Measurements from ENCODE around the gene ITGA1. TPM values are rescaled to one million over a fixed set of nuclear protein-coding genes. Genes with fewer than 3 reads are reported as not detected.

ITGA1 gene
- total and polyA plus RNA-seq, 2 donors: 53.9 to 303 TPM

GRCh38 chr5:52997424-52997823 is 209.7 kb downstream of the ITGA1 start:
- Histone ChIP-seq H3K4me1 (ENCODE audit: insufficient read depth) (no peaks in the 10 kb centered on the region), H3K36me3 (ENCODE audit: insufficient read depth) (no peaks in the 10 kb centered on the region), H3K27ac (ENCODE audit: low read depth) (no peak overlapping the region), H3K4me3 (ENCODE audit: low read depth, low read length) (no peak overlapping the region)
- no peak for DNase-seq (ENCODE audit: extremely low spot score)
- 71% methylated on average over 6 of the region's 6 CpGs for WGBS

DNA sequence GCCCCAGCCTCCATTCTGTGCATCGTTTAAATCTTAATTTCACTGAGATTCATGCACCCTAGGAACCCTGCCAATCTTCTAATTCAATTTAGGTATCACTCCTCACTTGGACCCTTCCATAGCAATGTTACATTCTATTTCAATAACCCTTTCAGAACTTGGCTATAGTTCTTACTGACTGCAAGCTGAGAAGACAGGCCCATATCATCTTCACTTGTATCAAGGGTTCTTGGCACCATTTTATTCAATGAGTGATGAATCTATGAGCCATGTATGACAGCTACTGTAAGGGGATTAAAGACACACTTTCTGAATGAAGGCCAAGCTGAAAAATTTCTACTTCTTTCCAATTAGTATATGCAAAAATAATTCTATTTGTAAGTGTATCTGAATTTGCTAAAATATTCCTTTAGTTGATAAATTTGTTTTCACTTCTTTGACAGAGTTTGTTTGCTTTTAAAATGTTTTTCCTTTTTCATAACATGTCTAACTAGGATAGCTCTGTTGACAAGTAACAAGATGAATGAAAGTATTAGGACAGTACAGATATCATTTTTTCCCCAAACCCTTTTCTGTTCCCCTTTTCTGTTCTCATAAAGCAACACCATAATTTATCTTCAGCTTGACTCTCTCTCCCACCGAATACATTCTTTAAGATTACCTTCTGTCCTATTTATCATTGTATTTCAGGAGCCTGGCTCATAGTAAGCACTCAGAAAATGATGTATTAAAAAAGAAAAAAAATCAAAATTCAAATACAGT is 211.0 kb downstream of the ITGA1 start:
- no peaks in the 10 kb centered on the region for H3K4me1 ChIP-seq (ENCODE audit: insufficient read depth)
- WGBS: 75% methylated on average over 2 of the region's 2 CpGs
- DNase-seq (ENCODE audit: extremely low spot score): no peak
- no peak overlapping the region for H3K4me3 ChIP-seq (ENCODE audit: low read depth, low read length)
- H3K36me3 ChIP-seq (ENCODE audit: insufficient read depth): no peaks in the 10 kb centered on the region
- no peak overlapping the region for H3K27ac ChIP-seq (ENCODE audit: low read depth)

DNA sequence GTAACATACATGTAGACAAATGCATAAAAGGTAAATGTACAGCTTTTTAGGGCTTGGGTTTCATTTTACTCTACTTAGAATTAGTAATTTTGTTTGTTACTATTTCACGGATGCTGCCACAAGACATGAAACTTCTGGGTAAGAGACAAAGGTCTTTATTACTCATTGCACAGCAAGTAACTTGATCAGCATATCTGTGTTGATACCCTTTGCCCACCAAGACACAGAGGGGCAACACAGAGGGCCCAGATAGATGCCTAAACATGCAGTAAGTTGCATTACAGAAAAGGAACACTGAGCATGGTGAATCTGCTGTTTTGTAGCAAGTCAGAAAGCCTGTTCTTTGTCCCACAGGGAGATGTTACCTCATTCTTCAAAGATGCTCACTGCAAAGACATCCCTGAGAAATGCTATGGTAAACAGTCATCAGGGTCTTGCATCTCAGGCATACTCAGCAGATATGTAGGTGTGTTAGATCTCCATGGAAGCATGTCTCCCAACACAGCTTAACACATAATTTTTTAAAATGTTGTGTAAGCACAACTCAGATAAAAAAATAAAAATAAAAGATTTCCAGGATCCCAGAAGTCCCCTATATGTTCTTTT is 211.7 kb downstream of the ITGA1 start:
- no peak for DNase-seq (ENCODE audit: extremely low spot score)
- WGBS: 91% methylated on average over 1 of the region's 1 CpG
- no peak overlapping the region for H3K27ac ChIP-seq (ENCODE audit: low read depth)

DNA sequence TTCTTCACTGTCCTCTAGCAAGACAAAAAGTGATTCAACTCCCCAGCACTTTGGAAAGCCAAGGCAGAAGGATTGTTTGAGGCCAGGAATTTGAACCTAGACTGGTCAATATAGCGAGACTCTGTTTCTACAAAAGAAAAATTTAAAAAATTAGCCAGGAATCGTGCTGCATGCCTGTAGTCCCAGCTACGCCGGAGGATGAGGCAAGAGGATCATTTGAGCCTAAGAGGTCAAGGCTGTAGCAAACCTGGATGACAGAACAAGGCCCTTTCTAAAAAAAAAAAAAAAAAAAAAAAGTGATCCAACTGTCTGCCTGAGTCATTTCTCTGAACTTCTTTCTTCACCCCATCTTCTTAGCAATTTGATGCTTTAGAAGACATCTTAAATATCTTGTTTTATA is 213.8 kb downstream of the ITGA1 start:
- no peaks in the 10 kb centered on the region for H3K4me1 ChIP-seq (ENCODE audit: insufficient read depth)
- DNase-seq (ENCODE audit: extremely low spot score): no peak
- H3K4me3 ChIP-seq (ENCODE audit: low read depth, low read length): no peak overlapping the region
- no peaks in the 10 kb centered on the region for H3K36me3 ChIP-seq (ENCODE audit: insufficient read depth)
- H3K27ac ChIP-seq (ENCODE audit: low read depth): no peak overlapping the region
- 94% methylated on average over 4 of the region's 4 CpGs for WGBS

More for the DNA sequence above, 211.7 kb downstream of the ITGA1 start:
- no peaks in the 10 kb centered on the region for H3K36me3 ChIP-seq (ENCODE audit: insufficient read depth)
- no peaks in the 10 kb centered on the region for H3K4me1 ChIP-seq (ENCODE audit: insufficient read depth)
- H3K4me3 ChIP-seq (ENCODE audit: low read depth, low read length): no peak overlapping the region

- no peak overlapping the region for H3K4me3 ChIP-seq (ENCODE audit: low read depth, low read length)
- no peak overlapping the region for H3K27ac ChIP-seq (ENCODE audit: low read depth)
- DNase-seq (ENCODE audit: extremely low spot score): no peak
- H3K36me3 ChIP-seq (ENCODE audit: insufficient read depth): no peaks in the 10 kb centered on the region
- H3K4me1 ChIP-seq (ENCODE audit: insufficient read depth): no peaks in the 10 kb centered on the region
- WGBS: 31% methylated on average over 1 of the region's 1 CpG
Measured at GRCh38 chr5:53002491-53002890, 214.8 kb downstream of the ITGA1 start.

GRCh38 chr5:53003144-53003543 is 215.4 kb downstream of the ITGA1 start:
- Histone ChIP-seq H3K36me3 (ENCODE audit: insufficient read depth) (no peaks in the 10 kb centered on the region), H3K27ac (ENCODE audit: low read depth) (no peak overlapping the region), H3K4me1 (ENCODE audit: insufficient read depth) (no peaks in the 10 kb centered on the region), H3K4me3 (ENCODE audit: low read depth, low read length) (no peak overlapping the region)
- DNase-seq (ENCODE audit: extremely low spot score): no peak
- 89% methylated on average over 1 of the region's 1 CpG for WGBS

DNA sequence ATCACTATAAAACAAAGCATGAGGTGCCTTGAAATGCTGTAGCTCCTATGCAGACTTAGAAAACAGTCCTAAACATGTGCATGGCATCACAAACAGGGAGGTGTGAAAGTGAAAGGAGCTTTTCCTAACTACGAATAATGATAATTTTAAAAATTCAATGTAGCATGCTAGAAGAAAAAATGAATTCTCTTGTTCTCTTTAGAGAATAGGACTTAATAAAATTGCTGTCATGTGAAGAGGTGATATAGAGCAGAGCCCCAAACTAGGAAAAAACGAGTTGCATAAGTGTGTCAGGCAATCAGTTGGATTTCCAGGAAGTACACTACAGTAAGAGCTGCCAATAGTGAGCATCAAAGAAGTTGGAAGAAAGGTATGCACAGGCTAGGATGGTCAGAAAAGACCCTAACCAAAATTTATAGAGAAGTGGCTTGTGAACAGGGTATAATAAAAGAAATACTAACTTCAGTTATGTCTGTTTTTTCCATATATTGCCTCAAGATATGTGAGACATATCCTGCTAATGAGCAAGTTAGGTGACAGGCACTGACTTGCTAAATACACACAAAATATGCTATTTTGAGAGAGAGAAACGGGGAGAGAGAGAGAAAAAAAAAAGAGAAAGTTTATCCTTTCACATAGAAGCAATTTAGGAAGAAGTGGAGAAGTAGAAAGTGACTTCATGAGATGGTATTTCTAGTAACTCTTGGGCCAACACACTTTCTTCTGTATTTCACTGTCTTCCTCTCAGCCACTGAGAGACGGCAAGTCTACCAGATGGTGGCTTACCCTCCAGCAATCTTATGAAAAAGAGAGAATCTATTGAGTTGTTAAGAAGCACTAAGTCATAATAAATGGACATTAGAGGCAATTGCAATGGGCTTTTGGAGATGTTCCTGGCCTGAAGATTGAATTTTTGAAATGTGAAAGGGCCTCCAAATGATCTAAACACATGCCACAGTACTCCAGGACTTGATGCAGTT is 219.5 kb downstream of the ITGA1 start:
- Histone ChIP-seq H3K36me3 (ENCODE audit: insufficient read depth) (no peaks in the 10 kb centered on the region), H3K4me1 (ENCODE audit: insufficient read depth) (no peaks in the 10 kb centered on the region), H3K4me3 (ENCODE audit: low read depth, low read length) (no peak overlapping the region), H3K27ac (ENCODE audit: low read depth) (no peak overlapping the region)
- 49% methylated on average over 4 of the region's 4 CpGs for WGBS
- no peak for DNase-seq (ENCODE audit: extremely low spot score)

GRCh38 chr5:53008751-53009150 is 221.0 kb downstream of the ITGA1 start:
- Histone ChIP-seq H3K36me3 (ENCODE audit: insufficient read depth) (no peaks in the 10 kb centered on the region), H3K4me1 (ENCODE audit: insufficient read depth) (no peaks in the 10 kb centered on the region), H3K4me3 (ENCODE audit: low read depth, low read length) (no peak overlapping the region), H3K27ac (ENCODE audit: low read depth) (no peak overlapping the region)
- DNase-seq (ENCODE audit: extremely low spot score): no peak
- 64% methylated on average over 1 of the region's 1 CpG for WGBS

Small RNAs within 50 kb of the gene (small RNA-seq; reads per million reads assigned to genes)
- gene B3GNTL1P1: not detected

Other genes with a start within 250 kb of the ITGA1 start
- gene PELO, start within 50 bp of the ITGA1 start, total RNA-seq: 58.7 TPM
- gene PELO, start within 50 bp of the ITGA1 start, polyA plus RNA-seq: 38.0 TPM
- gene ITGA2, start 201.4 kb downstream of the ITGA1 start, total RNA-seq: 21.1 TPM
- gene ITGA2, start 201.4 kb downstream of the ITGA1 start, polyA plus RNA-seq: 3.4 TPM